A673 (cell line): Measurements from ENCODE around the gene NLRX1. TPM values are rescaled to one million over a fixed set of nuclear protein-coding genes. Genes with fewer than 3 reads are reported as not detected.
"Not testable (repeated sequence)": the region's sequence is repeated elsewhere in the genome, so short reads cannot be mapped to it uniquely, and the experiment has no call there.

Experiments used
- BruUV-seq: library from RNA; stranded (reverse); fragments of 400-500 nt; replicated peaks from 2 replicates; lab custom pipeline; 2021; lab: Mats Ljungman, UMichigan
- CTCF ChIA-PET: fragments of 300-600 bp; sonication (Branson Sonifier 250); formaldehyde crosslinking; loops from one replicate; lab custom pipeline; 2022; ENCODE audit warnings: antibody characterized with exemption; lab: Charles Lee
- POLR2A ChIA-PET: fragments of 300-600 bp; sonication (Branson Sonifier 250); formaldehyde crosslinking; loops from one replicate; lab custom pipeline; 2022; ENCODE audit warnings: antibody characterized with exemption; ENCODE audit not compliant: low non-redundant PET; lab: Charles Lee
- DNase-seq: peaks from one replicate; pipeline ENCODE4 v3.0.0-alpha.2; 2015; ENCODE audit warnings: low spot score
- H3K27ac ChIP-seq: fragments of 200-600 bp; sonication (generic); 2 replicates; pipeline ENCODE4 v1.5.1; 2016; ENCODE audit warnings: mixed run types, low read depth, mild to moderate bottlenecking, mixed read lengths, antibody characterized with exemption, low read length; ENCODE audit not compliant: poor library complexity, severe bottlenecking
- H3K27me3 ChIP-seq: fragments of 200-600 bp; sonication (generic); replicated peaks from 2 replicates; pipeline ENCODE4 v1.6.1; 2017; ENCODE audit warnings: mixed run types, low read depth, mild to moderate bottlenecking, mixed read lengths, antibody characterized with exemption, low read length; ENCODE audit not compliant: insufficient read depth, poor library complexity
- H3K36me3 ChIP-seq: fragments of 200-600 bp; sonication (generic); 2 replicates; pipeline ENCODE4 v1.6.1; 2016; ENCODE audit warnings: mixed run types, mild to moderate bottlenecking, mixed read lengths, antibody characterized with exemption, low read length; ENCODE audit not compliant: insufficient read depth, poor library complexity, severe bottlenecking
- H3K4me1 ChIP-seq: fragments of 200-600 bp; sonication (generic); 2 replicates; pipeline ENCODE4 v1.6.1; 2017; ENCODE audit warnings: mixed run types, mild to moderate bottlenecking, mixed read lengths, antibody characterized with exemption, low read length; ENCODE audit not compliant: insufficient read depth, poor library complexity, severe bottlenecking
- H3K4me3 ChIP-seq: fragments of 200-600 bp; sonication (generic); 2 replicates; pipeline ENCODE4 v1.5.1; 2016; ENCODE audit warnings: low read depth, mixed run types, mild to moderate bottlenecking, mixed read lengths, low read length; ENCODE audit not compliant: poor library complexity, severe bottlenecking
- H3K9me3 ChIP-seq: fragments of 200-600 bp; sonication (generic); 2 replicates; pipeline ENCODE4 v1.6.1; 2016; ENCODE audit warnings: mixed run types, low read depth, mild to moderate bottlenecking, mixed read lengths, antibody characterized with exemption, low read length; ENCODE audit not compliant: poor library complexity, severe bottlenecking
- EZH2 ChIP-seq: fragments of 200-600 bp; sonication (generic); IDR thresholded peaks from 2 replicates; pipeline ENCODE4 v1.6.1; 2017; ENCODE audit warnings: borderline replicate concordance, low read depth, mild to moderate bottlenecking, mixed read lengths, antibody characterized with exemption, low read length; ENCODE audit not compliant: poor library complexity, severe bottlenecking
- intact Hi-C: fragments of 100-400 bp; cut with micrococcal nuclease; formaldehyde crosslinking; loops from one replicate; pipeline ENCODE4 v1.10.0; 2022; ENCODE audit not compliant: unreplicated experiment
- total RNA-seq: library from RNA; stranded (reverse); gene quantifications from 2 replicates; pipeline ENCODE4 v1.2.3, GENCODE V29; 2021
- TF ChIP-seq, protein P1 (sequence below): fragments of 300-800, 200-600 bp; sonication (generic); conservative IDR thresholded peaks from 2 replicates; pipeline ENCODE4 v1.5.1; 2017; ENCODE audit warnings: low read depth, mild to moderate bottlenecking, antibody characterized with exemption, low read length, moderate library complexity, mixed read lengths

The NLRX1 gene
- total RNA-seq, 1 experiment from 2014 or later, result 1.4 TPM

DNA sequence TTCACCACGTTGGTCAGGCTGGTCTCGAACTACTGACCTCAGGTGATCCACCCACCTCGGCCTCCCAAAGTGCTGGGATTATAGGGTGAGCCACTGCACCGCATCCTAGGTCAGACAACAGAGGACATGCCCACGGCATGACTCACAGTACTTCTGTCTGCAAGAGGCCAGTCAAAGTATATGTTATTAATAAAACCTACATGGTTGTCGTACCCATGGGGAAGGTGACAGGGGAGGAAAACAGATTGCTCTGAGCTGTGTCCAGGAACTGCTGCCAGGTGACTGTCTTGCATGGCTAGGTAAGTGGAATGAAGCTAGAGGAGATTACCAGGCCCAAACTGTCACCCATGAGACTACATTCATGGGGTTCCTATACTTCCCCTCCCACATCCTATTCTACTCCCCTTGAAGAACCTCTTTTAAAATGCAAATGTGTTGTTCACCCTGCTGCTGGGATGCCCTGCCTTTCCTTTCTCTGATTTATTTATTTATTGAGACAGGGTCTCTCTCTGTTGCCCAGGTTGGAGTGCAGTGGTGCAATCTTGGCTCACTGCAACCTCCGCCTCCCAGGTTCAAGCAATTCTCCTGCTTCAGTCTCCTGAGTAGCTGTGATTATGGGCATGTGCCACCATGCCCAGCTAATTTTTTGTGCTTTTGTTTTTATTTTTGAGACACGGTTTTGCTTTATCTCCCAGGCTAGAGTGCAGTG lies 2.0 kb upstream of the NLRX1 start:
- ChIA-PET POLR2A (no interaction called here), CTCF (no interaction called here)
- H3K27me3 ChIP-seq, result no peaks in the 10 kb centered on the region
- DNase-seq, result no peak
- no peak overlapping the region for H3K27ac ChIP-seq
- no TSS peak for BruUV-seq
- TF ChIP-seq, protein P1, sequence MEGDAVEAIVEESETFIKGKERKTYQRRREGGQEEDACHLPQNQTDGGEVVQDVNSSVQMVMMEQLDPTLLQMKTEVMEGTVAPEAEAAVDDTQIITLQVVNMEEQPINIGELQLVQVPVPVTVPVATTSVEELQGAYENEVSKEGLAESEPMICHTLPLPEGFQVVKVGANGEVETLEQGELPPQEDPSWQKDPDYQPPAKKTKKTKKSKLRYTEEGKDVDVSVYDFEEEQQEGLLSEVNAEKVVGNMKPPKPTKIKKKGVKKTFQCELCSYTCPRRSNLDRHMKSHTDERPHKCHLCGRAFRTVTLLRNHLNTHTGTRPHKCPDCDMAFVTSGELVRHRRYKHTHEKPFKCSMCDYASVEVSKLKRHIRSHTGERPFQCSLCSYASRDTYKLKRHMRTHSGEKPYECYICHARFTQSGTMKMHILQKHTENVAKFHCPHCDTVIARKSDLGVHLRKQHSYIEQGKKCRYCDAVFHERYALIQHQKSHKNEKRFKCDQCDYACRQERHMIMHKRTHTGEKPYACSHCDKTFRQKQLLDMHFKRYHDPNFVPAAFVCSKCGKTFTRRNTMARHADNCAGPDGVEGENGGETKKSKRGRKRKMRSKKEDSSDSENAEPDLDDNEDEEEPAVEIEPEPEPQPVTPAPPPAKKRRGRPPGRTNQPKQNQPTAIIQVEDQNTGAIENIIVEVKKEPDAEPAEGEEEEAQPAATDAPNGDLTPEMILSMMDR, result no peak
- TF ChIP-seq EZH2, result no peak
- H3K4me3 ChIP-seq, result no peak overlapping the region
- no peaks in the 10 kb centered on the region for H3K4me1 ChIP-seq
- intact Hi-C loops, result no loop called here
- H3K36me3 ChIP-seq, result no peaks in the 10 kb centered on the region
- H3K9me3 ChIP-seq, result no peaks in the 10 kb centered on the region

GRCh38 chr11:119167077-119167458 lies 1.5 kb upstream of the NLRX1 start:
- intact Hi-C loops, BruUV-seq, H3K36me3 ChIP-seq, DNase-seq, H3K9me3 ChIP-seq, H3K27ac ChIP-seq, H3K27me3 ChIP-seq, H3K4me3 ChIP-seq, H3K4me1 ChIP-seq: not testable (repeated sequence)
- CTCF ChIA-PET, result interaction anchor here (0.5 kb wide), 1 partner anchor 432 kb away, joined by 10 read pairs; no protein-coding TSS in a partner anchor
- POLR2A ChIA-PET, result interaction anchor here (0.5 kb wide), 1 partner anchor 22 kb away, joined by 3 read pairs; no protein-coding TSS in a partner anchor

GRCh38 chr11:119167933-119168332 lies 592 bp upstream of the NLRX1 start:
- CTCF ChIA-PET, result no interaction called here
- Histone ChIP-seq H3K9me3 (no peaks in the 10 kb centered on the region), H3K27ac (no peak overlapping the region), H3K27me3 (no peaks in the 10 kb centered on the region), H3K4me3 (peak overlapping the region; percentile 57), H3K36me3 (no peaks in the 10 kb centered on the region), H3K4me1 (no peaks in the 10 kb centered on the region)
- DNase-seq, result no peak
- POLR2A ChIA-PET, result no interaction called here
- BruUV-seq, result no TSS peak
- intact Hi-C loops, result no loop called here
- TF ChIP-seq, protein P1, result no peak
- no peak for TF ChIP-seq EZH2

- TF ChIP-seq, protein P1, result no peak
- no peak for TF ChIP-seq EZH2
- no peak for DNase-seq
- Histone ChIP-seq H3K36me3 (no peaks in the 10 kb centered on the region), H3K27me3 (no peaks in the 10 kb centered on the region), H3K4me3 (peak overlapping the region; percentile 57), H3K27ac (no peak overlapping the region), H3K4me1 (no peaks in the 10 kb centered on the region), H3K9me3 (no peaks in the 10 kb centered on the region)
- no TSS peak for BruUV-seq
- POLR2A ChIA-PET, result interaction anchor here (0.6 kb wide), 1 partner anchor 62 kb away, joined by 13 read pairs; the partner anchor contains the start of gene C2CD2L
- CTCF ChIA-PET, result interaction anchor here (0.6 to 1.1 kb wide), 2 partner anchors 263 to 305 kb away, joined by 3 to 4 read pairs; no protein-coding TSS in a partner anchor
- intact Hi-C loops, result no loop called here
Measured at GRCh38 chr11:119169282-119169719, 776 bp downstream of the NLRX1 start.
